Activated CD4-positive, alpha-beta T cell treated with anti-CD3 and anti-CD28 coated beads for 24 hours (primary cell): Measurements from ENCODE around the gene GPR146.

Experiments
- DNase-seq, 2 donors: peaks; one replicate each; pipeline ENCODE4 v3.0.0-alpha.2; 2020; ENCODE audit warnings: low read depth in 2 of 2

The GPR146 gene

DNA sequence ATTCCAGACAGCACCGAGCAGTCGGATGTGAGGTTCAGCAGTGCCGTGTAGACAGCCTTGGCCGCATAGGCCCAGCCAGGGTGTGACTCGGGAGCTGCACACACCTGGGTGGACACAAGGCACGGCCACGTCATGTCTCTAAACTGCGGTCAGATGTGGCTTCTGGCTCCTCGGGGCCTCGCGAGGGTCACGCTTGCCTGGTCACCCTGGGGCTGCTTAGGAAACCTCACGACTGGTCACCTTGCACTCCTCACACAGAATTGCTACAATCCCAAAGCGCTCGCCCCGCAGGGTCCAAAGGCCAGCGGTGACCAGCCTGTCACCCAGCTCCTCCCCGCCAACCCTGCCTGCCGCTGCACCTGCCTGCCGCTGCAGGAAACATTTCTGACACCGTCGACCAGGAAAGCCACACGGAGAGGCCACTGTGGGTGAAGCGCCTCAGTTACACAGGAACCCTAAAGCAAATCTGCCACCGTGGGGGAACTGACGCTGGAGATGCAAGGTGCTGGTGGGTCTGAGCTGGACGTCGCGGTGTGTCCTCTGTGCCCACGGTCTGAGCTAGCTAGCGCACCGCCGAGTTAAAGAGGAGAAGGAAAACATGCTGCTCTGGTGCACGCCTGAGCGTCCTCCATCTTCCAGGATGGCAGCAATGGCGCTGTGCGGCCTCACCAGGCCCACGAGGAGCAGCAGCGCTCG, 48.6 kb downstream of the GPR146 start:
- no peak for DNase-seq

DNA sequence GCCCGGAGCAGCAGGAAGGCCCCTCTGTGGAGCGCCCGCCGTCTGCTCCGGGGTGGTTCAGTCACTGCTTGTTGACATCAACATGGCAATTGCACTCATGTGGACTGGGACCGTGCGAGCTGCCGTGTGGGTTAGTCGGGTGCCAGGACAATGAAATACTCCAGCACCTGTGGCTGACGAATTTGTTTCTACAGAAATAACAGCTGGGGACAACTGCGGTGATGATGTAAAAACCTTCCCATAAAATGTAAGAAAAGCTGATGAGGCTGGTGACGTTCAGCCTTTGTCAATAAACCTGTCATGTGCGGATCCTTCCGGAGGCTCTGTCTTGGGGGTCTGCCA, 49.1 kb downstream of the GPR146 start:
- no peak for DNase-seq

DNA sequence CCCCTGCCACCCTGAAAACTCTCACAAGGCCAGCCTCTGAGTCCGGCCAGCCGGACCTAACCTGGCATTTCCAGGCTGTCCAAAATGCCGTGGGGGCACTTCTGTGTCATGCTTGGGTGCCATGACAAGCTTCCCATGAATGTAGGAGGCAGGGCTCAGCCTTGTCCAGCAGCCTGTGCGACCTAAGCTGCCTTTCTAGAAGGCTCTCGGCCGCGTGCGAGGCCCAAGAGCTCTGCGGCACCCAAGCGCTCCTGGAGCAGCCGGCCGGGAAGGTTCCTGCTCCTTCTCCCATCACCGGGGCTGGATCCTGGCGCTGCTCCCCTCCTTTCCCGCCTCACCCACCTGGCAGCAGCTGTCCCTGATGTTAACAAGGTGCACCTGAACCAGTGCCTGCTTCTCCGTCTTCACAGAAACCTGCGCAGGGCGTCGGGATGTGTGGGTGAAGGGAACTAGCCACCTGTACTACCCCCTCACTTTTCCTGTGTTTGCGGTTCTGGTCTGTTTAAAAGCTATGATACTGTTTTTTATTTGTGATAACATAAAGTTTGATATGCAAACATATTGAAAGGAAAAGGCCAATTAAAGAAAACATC, 49.7 kb downstream of the GPR146 start:
- no peak for DNase-seq

DNA sequence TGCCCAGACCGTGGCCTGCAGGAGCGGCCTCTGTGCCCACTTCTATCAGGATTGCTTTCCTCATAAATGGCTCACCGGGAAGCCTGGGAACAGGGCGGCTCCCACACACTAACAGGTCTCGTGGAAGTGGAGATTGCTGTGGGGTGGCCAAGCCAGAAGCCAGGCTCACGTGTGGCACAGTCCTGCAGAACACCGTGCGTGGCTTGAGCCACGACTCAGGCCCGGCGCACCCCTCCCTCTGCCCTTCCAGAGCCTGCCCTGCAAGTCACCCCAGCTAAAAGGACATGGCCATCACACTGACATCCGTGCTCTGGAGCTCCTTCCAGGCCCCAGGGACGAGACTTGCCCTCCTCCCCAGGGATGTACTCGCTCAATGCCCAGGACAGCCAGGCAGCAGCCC, 50.5 kb downstream of the GPR146 start:
- DNase-seq: no peak

DNA sequence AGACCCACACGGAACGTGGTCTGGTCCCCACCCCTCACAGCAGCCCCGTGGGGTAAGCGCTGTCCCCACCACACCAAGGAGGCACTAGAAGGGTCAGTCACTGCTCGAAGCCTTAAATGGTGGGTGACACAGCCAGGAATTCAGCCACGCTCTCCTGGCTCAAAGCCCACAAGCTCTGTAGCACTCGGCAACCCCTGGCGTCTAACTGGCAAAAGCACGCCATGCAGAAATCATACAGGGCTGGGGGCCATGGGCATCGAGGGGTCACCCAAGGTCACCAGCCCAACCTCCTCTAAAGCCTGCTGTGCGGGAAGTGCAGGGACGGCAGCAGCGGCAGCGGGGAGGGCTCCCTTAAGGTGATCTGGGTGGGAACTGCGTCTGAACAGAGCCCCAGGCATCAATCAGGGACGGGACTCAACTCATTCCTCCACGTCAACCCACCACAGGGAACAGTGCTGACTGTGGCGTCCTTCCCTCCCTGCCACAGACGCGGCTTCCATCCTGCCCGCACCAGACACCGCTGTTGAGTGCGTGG, 51.3 kb downstream of the GPR146 start:
- no peak for DNase-seq

DNA sequence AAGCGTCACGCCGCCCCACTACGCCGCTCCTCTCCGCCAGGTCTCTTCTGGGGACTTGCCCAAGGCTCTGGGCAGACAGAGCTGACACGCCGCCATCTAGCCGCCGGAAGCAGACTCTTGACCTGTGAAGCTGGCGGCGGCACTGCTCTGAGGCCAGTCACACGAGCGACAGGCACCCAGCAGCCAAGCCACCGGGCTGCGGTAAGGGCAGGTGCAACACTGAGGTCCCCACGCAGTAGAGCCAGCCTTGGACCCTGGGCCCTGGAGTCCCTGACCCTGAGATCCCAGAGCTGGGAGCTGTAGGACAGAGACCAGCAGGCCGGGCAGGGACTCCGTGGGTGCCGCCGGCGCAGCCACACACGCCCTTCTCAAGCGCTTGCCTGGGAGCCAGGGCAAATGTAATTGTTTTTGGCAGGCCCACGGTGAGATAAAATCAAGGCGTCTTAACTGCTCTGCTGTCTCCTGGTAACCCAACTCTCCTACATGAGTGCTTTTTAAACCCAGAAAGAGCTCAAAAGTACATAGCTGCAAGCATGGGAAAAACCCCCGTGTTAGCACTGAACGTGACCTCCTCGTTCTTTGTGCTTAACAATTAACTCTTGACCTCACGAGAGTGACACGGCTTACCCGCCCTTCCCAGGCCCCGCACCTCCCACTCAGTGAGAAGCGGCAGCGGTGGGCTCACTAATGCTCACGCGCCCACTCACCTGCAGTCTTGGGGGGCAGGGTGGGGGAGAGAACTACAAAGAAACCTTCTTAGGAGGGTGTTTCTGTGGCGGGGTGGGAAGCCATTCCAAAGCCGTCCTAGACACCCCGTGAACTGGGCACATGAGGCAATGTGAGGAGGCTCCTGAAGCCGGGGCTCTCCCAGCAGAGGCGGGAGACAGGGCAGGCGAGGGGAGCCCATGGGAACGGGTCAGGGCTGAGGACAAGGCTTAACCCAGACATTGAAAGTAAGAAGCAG, 52.1 kb downstream of the GPR146 start:
- DNase-seq: no peak

DNA sequence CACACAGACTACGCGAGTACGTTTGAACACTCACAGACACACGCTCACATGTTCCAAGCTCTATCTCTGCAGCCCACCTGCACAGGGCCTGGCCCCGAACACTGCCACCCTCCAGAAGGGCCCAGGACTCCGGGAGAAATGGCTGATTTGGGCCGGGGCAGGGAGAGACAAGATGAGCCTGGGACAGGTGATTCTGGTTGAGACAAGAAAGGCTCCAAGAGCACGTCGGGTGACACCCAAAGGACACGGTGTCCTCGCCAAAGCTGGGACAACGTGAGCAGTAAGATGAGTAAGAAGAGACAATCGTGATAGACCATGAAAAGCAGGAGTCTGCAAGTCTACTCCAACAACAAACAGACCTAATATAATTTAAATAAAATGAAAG, 52.8 kb downstream of the GPR146 start:
- no peak for DNase-seq

DNA sequence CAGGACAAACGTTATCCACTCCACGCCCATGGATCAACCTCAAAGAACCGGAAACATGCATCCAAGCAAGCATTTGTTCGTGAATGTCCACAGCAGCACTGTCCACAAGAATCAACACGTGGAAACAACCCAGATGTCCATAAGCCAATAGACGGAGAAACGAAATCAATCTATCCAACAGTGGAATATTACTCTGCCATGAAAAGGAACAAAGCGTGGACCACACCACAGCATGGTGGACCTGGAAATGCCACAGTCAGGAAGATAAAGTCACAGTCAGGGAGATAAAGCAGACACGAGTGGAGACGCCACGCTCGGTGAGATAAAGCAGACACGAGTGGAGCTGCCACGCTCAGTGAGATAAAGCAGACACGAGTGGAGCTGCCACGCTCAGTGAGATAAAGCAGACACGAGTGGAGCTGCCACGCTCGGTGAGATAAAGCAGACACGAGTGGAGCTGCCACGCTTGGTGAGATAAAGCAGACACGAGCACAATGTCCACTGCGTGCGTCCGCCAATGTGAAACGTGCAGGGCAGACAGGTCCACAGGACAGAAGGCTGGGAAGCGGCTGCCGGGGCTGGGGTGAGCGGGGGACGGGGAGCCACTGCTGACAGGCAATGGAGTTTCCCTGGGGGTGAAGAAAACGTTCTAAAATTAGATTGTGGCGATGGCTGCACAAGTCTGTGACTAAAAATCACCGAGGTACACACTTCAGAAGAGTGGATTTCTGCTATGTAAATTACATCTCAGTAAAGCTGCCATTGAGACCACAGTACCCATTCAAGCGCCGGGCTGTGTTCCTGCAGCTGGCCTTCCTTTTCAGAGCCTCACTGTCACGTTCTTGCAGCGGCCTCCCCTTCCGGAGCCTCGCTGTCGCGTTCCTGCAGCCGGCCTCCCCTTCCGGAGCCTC, 54.2 kb downstream of the GPR146 start:
- no peak for DNase-seq

DNA sequence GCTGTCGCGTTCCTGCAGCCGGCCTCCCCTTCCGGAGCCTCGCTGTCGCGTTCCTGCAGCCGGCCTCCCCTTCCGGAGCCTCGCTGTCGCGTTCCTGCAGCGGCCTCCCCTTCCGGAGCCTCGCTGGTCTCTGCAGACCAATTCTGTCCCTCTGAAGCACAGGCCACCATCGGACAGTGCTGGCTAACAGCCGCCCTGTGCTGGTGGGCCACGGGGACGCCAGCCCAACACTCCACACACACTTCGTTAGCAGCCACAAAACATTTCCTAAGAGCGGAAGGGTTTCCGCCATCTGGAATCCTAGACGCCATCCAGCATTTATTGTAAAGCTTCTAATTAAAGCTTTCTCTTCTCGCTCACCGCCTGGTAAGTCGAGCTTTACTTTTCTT, 54.8 kb downstream of the GPR146 start:
- no peak for DNase-seq

DNA sequence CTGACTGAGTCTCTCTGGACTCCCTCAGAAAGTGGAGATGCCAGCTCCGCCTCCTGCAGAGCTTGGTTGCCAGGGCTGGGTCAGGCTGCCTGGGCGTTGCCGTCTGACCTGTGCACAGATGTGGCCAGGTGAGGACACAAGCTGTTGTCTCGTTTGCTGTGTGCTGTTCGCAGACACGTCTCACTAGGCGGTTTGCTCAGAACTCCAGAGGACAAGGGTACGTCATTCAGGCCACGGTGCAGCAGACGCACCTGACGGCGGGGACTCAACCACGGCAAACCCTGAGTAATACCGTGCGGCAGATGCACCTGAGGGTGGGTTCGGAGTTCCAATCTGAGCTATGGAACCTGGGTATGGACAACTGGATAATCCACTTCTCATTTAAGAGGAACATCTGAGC, 55.3 kb downstream of the GPR146 start:
- DNase-seq: no peak

DNA sequence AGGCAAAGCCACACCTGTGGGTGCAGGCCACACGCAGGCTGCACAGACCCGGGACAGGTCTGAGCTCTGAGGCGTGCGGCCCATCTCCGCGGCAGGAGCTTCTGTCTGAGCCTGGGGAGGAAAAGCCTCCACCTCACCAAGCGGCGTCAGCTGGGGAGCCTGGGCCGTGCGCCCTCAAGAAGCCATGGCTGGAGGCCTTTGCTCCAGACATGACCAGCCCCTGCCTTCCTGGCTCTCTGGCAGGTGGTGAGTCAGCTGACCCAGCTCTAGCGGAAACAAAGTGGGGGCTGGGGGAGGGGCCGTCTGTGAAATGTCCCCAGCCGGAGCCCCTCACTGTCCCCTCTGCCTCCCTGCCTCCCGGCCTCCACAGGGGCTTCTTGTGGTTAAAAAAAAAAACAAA, 56.0 kb downstream of the GPR146 start:
- no peak for DNase-seq

DNA sequence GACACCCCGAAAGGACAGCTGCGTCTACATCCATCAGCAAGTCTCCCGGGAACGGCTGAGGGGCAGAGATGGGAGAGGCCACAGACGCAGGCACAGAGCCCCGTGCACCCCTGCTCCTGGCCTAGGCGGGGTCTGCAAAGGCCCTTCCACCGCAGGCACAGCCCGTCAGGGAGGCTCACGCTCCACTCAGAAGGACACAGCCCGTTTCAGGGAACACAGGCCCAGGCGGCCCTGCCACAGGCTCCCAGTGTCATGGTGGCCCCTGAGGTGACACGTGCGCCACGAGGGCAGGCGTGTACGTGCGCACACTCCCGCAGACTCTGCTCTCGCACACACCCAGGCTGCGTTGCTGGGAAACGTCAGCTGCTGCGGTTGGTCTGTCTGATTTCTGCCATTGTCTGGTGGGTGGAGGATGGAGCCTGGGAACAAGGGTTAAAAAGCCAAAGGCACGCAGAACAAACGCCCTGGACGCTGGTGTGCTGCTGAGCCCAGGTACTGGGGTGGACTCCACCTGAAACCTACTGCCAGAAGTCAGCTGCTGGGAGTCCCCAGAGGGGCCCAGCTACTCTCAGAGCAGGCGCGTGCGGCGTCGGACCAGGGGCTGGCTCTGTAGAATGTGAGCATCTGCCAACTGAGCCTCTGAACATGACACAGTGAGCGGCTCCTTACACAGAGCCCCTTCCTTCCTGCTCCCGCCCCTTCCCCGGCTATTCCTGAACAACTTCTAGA, 56.7 kb downstream of the GPR146 start:
- no peak for DNase-seq

DNA sequence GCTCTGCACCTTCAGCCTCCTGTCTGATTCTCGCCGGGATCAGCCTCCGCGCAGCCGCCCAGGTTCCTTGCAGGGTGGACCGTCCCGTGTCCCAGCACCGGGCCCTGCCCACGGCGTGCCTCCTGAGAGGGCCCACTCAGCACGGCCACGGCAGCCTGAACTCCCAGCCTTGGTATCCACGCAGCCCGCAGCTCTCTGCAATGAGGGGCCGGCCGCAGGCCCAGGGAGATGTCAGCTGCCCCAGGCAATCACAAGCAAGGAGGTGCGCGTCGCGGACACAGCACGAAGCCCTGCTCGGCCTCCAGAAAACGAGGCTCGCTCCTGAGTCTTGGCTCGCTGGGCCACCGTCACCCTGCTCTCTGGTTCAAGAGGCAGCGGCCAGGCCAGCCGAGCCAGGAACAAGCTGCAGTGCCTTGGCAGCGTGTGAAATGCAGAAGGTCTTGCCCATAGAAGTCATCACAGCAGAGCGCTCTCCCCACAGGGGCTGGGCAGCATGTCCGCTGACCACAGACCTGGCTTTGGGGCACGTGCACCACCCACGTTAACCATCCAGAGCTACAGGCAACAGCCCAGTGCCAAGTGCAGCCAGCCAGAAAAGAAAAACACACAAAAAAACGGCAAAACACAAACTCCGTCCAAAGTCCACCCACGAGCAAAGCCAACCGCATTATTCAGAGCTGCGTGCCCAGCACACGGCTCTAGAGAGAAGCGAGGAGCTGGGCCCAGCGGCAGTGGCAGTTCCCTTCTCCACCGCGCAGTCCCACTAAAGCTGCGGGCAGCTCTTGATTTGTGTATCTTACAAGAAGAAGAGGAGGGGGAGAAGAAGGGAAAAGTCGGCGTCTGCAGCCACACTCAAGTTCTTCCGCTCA, 57.5 kb downstream of the GPR146 start:
- DNase-seq: no peak

DNA sequence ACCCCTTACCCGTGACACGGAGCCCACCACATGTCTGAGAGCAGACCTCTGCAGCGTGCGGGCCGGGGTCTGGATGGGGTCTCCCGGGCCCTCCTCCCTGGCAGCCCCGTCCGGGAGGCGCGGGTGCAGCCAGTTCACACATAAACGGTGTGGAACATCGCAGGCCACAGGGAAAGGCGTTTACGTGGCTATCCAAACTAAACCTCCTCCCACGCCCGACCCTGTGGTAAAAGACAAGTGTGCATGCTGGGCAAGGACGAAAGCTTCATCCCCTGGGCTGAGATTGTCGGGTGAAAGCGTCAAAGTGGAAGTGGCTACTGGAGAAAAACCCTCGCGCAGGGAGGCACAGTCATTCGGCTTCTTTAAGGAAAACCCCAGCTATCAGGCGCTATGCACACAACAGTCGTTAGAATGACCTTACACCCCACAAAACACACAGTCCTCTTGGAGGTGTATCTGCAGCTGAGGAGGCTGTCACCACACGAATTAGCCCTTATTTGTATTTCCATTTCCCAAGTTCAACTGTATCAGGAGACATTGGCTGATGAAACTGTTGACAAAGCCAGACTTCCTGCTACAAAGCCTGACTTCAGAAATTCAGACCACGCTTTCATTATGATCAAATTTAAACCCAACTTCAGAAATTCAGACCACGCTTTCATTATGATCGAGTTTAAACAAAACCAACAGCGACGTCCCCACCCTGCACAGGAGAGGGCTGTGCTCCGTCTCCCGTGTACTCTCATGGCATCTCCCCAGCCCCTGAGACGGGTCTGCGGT, 58.9 kb downstream of the GPR146 start:
- DNase-seq: no peak

DNA sequence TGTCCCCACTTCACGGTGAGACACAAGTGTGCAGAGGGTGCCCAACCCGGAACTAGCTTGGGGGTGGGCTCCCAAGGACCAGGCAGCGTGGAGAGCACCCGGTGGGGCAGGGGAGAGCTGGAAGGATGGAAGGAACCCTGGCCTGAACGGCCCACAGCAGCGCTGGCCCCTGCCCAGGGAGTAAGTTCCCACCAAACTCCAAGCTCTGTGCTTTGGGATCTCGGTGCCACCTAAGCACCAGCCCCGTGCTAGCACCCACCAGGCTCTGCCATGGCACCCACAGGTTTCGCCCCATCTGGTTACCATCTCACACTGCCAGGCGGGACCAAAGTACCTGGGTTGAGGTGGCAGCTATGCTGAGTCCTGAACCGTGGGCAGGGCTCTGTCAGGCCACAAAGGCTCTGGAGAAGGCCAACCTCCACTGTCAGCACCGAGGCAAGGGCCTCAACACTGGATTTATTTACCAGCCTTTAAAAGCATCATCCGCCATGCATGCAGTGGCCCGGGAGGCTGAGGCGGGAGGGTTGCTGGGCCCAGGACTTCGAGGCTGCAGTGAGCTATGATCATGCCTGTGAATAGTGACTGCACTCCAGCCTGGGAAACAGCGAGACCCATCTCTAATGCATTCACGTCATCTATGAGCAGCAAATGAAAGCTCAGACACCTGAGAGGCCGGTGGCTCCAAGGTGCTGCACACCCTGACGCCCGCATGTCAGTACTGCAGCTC, 59.6 kb downstream of the GPR146 start:
- DNase-seq: no peak

DNA sequence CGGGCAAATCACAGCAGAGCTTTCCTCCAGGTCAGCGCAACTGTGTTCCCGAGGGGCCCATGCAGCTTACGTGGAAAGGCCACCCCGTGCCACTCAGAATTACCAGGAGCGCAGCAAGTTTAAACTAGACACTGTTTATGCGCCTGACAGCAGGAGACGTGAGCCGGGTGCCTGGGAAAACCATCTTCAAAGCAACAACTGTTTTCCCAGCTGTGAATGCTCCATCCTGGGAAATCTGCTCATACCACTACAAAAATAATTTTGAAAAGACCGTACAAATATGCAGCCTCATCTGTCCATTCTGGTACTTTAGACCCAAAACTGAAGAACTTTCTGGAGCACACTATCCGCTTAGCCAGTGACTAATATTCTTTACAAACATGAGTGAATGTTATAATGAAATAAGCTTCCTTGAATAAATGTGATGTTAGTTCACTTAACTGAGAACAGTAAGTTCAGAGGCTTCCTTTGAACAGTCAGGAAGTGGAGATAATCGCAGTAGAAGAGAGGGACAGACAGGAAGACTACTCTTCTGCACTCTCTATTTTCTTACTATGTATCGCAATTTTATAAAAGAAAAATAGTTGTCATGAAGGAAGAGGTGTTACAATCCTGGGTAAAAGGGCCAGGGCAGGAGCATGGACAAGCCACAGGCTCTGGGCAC, 60.3 kb downstream of the GPR146 start:
- DNase-seq: no peak

DNA sequence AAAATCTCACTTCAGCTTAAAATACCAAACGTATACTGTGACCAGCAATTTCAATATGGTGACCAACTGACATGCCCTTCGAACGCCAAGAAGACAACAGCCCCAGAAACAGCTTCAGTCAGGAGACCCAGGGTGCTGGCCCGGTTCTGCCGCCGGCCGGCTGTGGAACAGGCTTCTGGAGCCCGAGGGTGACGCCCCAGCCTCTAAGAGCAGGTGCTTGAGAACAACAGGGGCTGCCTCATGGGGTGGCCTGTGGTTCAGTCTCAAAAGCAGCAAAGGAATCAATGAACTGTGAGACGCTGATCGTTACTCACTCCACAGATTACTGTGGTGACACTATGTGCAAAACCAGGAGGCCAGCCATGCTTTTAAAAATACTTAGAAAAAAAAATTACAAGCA, 60.8 kb downstream of the GPR146 start:
- no peak for DNase-seq
